Activated B cell treated with CpG ODN at 0.5 μM for 24 hours (primary cell): ENCODE results near the gene PLEKHA1. TPM values are rescaled to one million over a fixed set of nuclear protein-coding genes. Genes with fewer than 3 reads are reported as not detected.

Experiments used
- ATAC-seq: fragments of 200-7000 bp; cut with Tn5 transposase; one replicate; pipeline ENCODE4 v1.10.0; 2021; ENCODE audit warnings: low read depth, mild to moderate bottlenecking, moderate library complexity
- CTCF ChIA-PET: fragments of 350-600 bp; sonication (Branson Sonifier 250); formaldehyde crosslinking; loops from one replicate; lab custom pipeline; 2021; ENCODE audit warnings: antibody characterized with exemption; lab: Charles Lee
- POLR2A ChIA-PET: fragments of 350-600 bp; sonication (Branson Sonifier 250); formaldehyde crosslinking; loops from one replicate; lab custom pipeline; 2021; ENCODE audit warnings: antibody characterized with exemption; lab: Charles Lee
- DNase-seq: peaks from one replicate; pipeline ENCODE4 v3.0.0; 2022
- H3K27ac Mint-ChIP-seq: one replicate; pipeline ENCODE4 v1.8.0; 2020; ENCODE audit warnings: mixed read lengths
- H3K27me3 Mint-ChIP-seq: one replicate; pipeline ENCODE4 v1.8.0; 2021; ENCODE audit warnings: mixed read lengths
- H3K36me3 Mint-ChIP-seq: one replicate; pipeline ENCODE4 v1.8.0; 2021; ENCODE audit warnings: low read depth, mixed read lengths
- H3K4me1 Mint-ChIP-seq: one replicate; pipeline ENCODE4 v1.8.0; 2021; ENCODE audit warnings: mixed read lengths
- H3K4me3 Mint-ChIP-seq: one replicate; pipeline ENCODE4 v1.8.0; 2020; ENCODE audit warnings: mild to moderate bottlenecking, mixed read lengths
- H3K9me3 Mint-ChIP-seq: one replicate; pipeline ENCODE4 v1.8.0; 2020; ENCODE audit warnings: mixed read lengths
- intact Hi-C: fragments of 100-400 bp; cut with micrococcal nuclease; formaldehyde crosslinking; loops from one replicate; pipeline ENCODE4 v1.15.1; 2024
- total RNA-seq: library from RNA; stranded (reverse); gene quantifications from 2 replicates; pipeline ENCODE4 v1.2.3, GENCODE V29; 2022
- TF ChIP-seq, protein P1 (sequence below): fragments of 200-600 bp; IDR thresholded peaks from one replicate; pipeline ENCODE4 v1.8.0; 2022; ENCODE audit warnings: antibody characterized with exemption, mild to moderate bottlenecking

The PLEKHA1 gene
- total RNA-seq, 1 donor from 2014 or later, result 12.8 TPM

DNA sequence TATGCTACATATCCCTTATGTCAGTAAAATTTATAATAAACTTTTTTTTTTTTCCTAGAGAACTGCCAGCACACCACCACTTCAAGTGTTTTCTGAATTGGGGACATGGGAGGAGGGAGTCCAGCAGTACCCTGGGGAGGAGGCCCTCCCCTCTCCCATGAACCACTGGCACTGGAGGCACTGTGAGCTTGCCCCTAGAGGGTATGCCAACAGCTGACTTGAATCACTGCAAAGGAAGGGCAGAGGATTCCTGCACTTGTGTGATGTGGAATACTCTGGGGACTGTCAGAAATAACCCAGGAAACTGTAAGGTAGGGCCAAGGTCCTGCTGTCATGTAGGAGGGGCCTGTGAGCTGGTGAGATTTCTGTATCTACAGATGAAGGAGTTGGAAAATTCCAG is 71.4 kb downstream of the PLEKHA1 start:
- intact Hi-C loops, result no loop called here
- ChIA-PET CTCF (no interaction called here), POLR2A (no interaction called here)
- TF ChIP-seq, protein P1, sequence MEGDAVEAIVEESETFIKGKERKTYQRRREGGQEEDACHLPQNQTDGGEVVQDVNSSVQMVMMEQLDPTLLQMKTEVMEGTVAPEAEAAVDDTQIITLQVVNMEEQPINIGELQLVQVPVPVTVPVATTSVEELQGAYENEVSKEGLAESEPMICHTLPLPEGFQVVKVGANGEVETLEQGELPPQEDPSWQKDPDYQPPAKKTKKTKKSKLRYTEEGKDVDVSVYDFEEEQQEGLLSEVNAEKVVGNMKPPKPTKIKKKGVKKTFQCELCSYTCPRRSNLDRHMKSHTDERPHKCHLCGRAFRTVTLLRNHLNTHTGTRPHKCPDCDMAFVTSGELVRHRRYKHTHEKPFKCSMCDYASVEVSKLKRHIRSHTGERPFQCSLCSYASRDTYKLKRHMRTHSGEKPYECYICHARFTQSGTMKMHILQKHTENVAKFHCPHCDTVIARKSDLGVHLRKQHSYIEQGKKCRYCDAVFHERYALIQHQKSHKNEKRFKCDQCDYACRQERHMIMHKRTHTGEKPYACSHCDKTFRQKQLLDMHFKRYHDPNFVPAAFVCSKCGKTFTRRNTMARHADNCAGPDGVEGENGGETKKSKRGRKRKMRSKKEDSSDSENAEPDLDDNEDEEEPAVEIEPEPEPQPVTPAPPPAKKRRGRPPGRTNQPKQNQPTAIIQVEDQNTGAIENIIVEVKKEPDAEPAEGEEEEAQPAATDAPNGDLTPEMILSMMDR, result no peak
- no peak overlapping the region for H3K4me3 Mint-ChIP-seq
- peaks cover 18% of the 10 kb centered on the region for H3K27me3 Mint-ChIP-seq
- H3K9me3 Mint-ChIP-seq, result no peaks in the 10 kb centered on the region
- no peaks in the 10 kb centered on the region for H3K4me1 Mint-ChIP-seq
- ATAC-seq (no peak), DNase-seq (no peak)
- no peak overlapping the region for H3K27ac Mint-ChIP-seq
- no peaks in the 10 kb centered on the region for H3K36me3 Mint-ChIP-seq

GRCh38 chr10:122446668-122447423 is 72.3 kb downstream of the PLEKHA1 start:
- no peak for ATAC-seq
- no peak overlapping the region for H3K27ac Mint-ChIP-seq
- POLR2A ChIA-PET, result no interaction called here
- CTCF ChIA-PET, result no interaction called here
- H3K36me3 Mint-ChIP-seq, result no peaks in the 10 kb centered on the region
- no peaks in the 10 kb centered on the region for H3K4me1 Mint-ChIP-seq
- H3K9me3 Mint-ChIP-seq, result no peaks in the 10 kb centered on the region
- intact Hi-C loops, result no loop called here
- H3K4me3 Mint-ChIP-seq, result no peak overlapping the region
- peaks cover 25% of the 10 kb centered on the region for H3K27me3 Mint-ChIP-seq
- DNase-seq, result no peak
- TF ChIP-seq, protein P1, result no peak

DNA sequence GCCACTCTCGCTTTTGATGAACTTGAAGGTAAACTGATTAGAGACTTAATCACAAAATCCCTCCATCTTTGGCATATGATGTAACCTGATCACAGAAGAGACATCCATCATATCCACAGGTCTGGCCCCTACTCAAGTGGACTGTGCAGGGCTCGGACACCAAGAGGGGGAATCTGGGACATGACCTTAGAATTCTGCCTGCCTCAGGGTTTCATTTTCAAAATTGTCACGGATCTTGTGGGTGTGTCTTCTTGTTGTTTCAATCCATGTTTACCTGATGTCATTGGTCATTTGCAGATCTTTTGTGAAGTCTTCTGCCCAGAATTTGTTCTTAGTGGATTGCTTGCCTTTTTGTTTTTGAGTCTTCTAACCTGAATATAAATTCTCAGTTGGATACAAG is 74.1 kb downstream of the PLEKHA1 start:
- Mint-ChIP-seq H3K36me3 (no peaks in the 10 kb centered on the region), H3K4me1 (no peaks in the 10 kb centered on the region), H3K27ac (no peak overlapping the region), H3K9me3 (no peaks in the 10 kb centered on the region), H3K27me3 (peaks cover 25% of the 10 kb centered on the region), H3K4me3 (no peak overlapping the region)
- TF ChIP-seq, protein P1, result no peak
- DNase-seq (no peak), ATAC-seq (no peak)
- POLR2A ChIA-PET, result no interaction called here
- CTCF ChIA-PET, result interaction anchor here (2.1 kb wide), 1 partner anchor 13 kb away, joined by 4 read pairs; no protein-coding TSS in a partner anchor
- intact Hi-C loops, result no loop called here

DNA sequence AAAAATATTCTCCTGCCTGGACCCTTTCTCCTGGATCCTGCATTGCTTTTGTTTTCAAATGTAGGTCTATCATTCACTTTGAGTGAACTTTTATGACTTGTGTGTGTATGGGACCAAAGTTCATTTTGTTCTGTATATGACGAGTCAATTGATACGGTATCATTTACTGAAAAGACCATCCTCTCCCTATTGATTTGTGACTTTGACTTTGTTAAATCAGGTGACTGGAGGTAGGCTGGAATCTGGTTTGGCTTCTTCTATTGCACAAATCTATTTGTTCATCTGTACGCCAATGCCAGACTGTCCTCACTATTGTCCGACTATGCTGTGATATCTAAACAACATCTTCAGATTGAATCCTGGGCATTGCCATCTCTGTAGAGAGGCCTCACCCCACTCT is 74.6 kb downstream of the PLEKHA1 start:
- Mint-ChIP-seq H3K4me1 (no peaks in the 10 kb centered on the region), H3K27ac (no peak overlapping the region), H3K4me3 (no peak overlapping the region), H3K9me3 (no peaks in the 10 kb centered on the region), H3K27me3 (peaks cover 28% of the 10 kb centered on the region), H3K36me3 (no peaks in the 10 kb centered on the region)
- DNase-seq (no peak), ATAC-seq (no peak)
- CTCF ChIA-PET, result interaction anchor here (2.1 kb wide), 1 partner anchor 14 kb away, joined by 4 read pairs; no protein-coding TSS in a partner anchor
- intact Hi-C loops, result no loop called here
- TF ChIP-seq, protein P1, result no peak
- POLR2A ChIA-PET, result no interaction called here

DNA sequence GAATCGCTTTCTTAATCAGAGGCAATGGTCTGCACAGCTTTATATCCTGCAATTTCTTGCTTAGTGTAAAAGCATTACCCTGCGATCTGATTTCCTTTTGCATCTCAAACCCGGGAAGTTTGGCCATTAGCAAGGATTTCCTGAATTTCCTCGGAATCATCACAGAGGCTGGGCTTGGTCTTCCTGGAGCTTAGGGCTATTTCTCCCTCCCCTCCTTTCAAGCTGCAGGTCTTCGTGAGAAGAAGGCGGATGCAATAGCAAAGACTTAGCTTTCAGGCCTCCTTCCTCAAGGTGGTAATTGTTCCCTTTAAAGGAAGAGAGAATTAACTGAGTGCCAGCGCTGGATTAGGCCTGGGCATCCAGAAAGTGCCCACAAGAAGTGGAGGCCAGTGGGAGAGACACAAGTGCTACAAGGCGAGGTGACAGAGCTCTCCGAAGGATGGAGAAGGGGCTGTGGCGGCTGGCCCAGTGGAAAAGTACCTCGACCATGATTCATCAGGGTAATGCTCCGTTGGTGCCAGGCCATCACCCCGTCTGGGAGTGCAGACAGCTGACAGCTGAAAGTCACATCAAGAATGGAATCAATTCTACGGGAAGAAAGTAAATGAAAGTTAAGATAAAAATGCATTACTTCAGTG is 76.0 kb downstream of the PLEKHA1 start:
- TF ChIP-seq, protein P1, result no peak
- no peak overlapping the region for H3K27ac Mint-ChIP-seq
- intact Hi-C loops, result no loop called here
- H3K4me1 Mint-ChIP-seq, result no peaks in the 10 kb centered on the region
- peaks cover 28% of the 10 kb centered on the region for H3K27me3 Mint-ChIP-seq
- DNase-seq (no peak), ATAC-seq (no peak)
- H3K4me3 Mint-ChIP-seq, result no peak overlapping the region
- no peaks in the 10 kb centered on the region for H3K9me3 Mint-ChIP-seq
- no peaks in the 10 kb centered on the region for H3K36me3 Mint-ChIP-seq
- ChIA-PET POLR2A (no interaction called here), CTCF (interaction anchor here (2.1 kb wide), 1 partner anchor 15 kb away, joined by 4 read pairs; no protein-coding TSS in a partner anchor)
